SK-N-MC (cell line): Measurements from ENCODE around the gene CAPN12.

ENCODE experiments used
- DNase-seq: peaks from one replicate; pipeline ENCODE4 v3.0.0-alpha.2; 2011; ENCODE audit warnings: low read depth, low spot score
- H3K27ac ChIP-seq: fragments of 200-600 bp; sonication (generic); 2 replicates; pipeline ENCODE4 v1.5.1; 2016; ENCODE audit warnings: mixed run types
- H3K36me3 ChIP-seq: fragments of 200-600 bp; sonication (generic); 2 replicates; pipeline ENCODE4 v1.6.1; 2017; ENCODE audit warnings: antibody characterized with exemption, low read length, mixed read lengths; ENCODE audit not compliant: insufficient read depth
- H3K4me3 ChIP-seq: fragments of 200-600 bp; sonication (generic); 2 replicates; pipeline ENCODE4 v1.5.1; 2016
- H3K9ac ChIP-seq: fragments of 200-600 bp; sonication (generic); 2 replicates; pipeline ENCODE4 v1.8.0; 2017; ENCODE audit warnings: mixed run types, mixed read lengths; ENCODE audit not compliant: insufficient read length
- H3K9me3 ChIP-seq: fragments of 200-600 bp; sonication (generic); 2 replicates; pipeline ENCODE4 v1.6.1; 2017; ENCODE audit warnings: low read depth, mild to moderate bottlenecking, antibody characterized with exemption, low read length, moderate library complexity, mixed read lengths
- EZH2 ChIP-seq: fragments of 200-600 bp; sonication (generic); IDR thresholded peaks from one replicate; pipeline ENCODE4 v1.6.1; 2017; ENCODE audit warnings: antibody characterized with exemption
- FOXP2 ChIP-seq: optimal IDR thresholded peaks from 2 replicates; pipeline ENCODE3; 2011; ENCODE audit warnings: mild to moderate bottlenecking, moderate library complexity; ENCODE audit not compliant: insufficient read depth; ENCODE audit errors: extremely low read length, control extremely low read depth
- POLR2AphosphoS5 ChIP-seq: IDR thresholded peaks from 2 replicates; pipeline ENCODE4 v1.6.1; 2012; ENCODE audit warnings: mild to moderate bottlenecking, low read depth, low read length, borderline replicate concordance

The CAPN12 gene

DNA sequence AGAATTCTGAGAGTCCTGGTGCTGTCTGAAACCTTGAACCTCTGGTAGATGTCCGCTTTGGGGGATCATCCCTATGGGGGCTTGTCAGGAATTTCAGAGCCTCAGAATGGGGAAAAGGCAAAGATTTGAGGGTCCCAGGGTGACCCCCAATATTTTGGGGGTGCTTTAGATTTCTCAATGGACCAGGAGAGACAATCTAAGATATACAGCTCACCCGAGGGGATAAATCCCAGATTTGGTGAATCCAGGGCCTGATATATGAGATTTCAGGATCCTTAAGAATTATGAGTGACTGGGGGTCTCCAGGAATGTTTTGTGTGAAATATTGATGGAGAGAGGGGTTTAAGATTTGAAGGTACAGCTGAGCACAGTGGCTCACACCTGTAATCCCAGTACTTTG lies 3.3 kb downstream of the CAPN12 start:
- no peak overlapping the region for H3K4me3 ChIP-seq
- no peaks in the 10 kb centered on the region for H3K9me3 ChIP-seq
- DNase-seq, result no peak
- H3K36me3 ChIP-seq, result no peaks in the 10 kb centered on the region
- TF ChIP-seq EZH2 (no peak), FOXP2 (no peak), POLR2AphosphoS5 (no peak)
- H3K27ac ChIP-seq, result no peak overlapping the region
- no peak overlapping the region for H3K9ac ChIP-seq

DNA sequence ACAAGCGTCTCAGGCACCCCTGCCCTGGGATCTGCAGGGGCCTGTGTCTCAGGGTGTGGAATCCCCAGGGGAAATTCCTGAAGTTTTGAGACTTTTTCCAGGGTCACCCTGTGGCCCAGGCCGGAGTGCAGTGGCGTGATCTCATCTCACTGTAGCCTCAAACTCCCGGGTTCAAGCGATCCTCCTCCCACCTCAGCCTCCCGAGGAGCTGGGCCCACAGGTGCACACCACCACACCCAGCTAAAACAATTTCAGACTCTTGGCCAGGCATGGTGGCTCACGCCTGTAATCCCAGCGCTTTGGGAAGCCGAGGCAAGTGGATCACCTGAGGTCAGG lies 4.0 kb downstream of the CAPN12 start:
- no peak overlapping the region for H3K27ac ChIP-seq
- no peak overlapping the region for H3K9ac ChIP-seq
- H3K9me3 ChIP-seq, result no peaks in the 10 kb centered on the region
- no peak for TF ChIP-seq FOXP2
- TF ChIP-seq EZH2, result no peak
- no peak for TF ChIP-seq POLR2AphosphoS5
- no peaks in the 10 kb centered on the region for H3K36me3 ChIP-seq
- no peak overlapping the region for H3K4me3 ChIP-seq
- no peak for DNase-seq

DNA sequence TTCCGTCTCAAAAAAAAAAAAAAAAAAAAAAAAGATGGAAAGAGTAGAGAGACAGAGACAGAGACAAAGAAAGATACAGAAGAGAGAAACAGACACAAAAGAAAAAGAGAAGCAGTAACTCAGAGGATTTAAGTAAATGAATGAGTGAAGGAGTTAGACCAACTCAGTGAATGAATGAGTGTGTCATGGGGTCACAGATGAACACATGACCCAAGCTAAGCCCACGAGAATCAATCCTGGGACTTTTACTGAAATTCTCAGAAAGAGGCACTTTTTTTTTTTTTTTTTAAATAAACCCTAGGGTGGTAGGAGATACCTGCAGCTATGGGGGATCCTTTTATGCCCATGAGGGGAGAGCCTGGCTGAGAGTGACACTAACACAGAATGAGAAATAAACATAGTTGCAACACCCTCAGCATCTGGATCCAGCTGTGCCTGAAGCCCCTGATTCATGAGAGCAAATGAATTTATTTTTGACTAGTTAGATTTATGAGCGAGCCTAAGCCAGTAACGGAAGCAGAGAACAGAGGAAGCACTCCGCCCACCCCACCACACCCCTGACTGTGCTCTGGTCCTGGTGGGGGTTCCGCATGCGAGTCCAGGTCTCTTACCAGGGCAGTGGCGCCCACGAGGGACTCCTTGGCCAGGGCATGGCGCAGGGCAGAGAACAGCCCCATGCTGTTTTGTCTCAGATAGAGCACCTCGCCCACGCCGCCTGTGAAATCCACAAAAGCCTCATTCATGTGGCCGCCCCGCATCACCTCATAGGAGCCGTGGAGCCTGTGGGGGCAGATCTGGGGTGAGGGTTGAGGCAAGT lies 4.6 kb downstream of the CAPN12 start:
- H3K36me3 ChIP-seq, result no peaks in the 10 kb centered on the region
- H3K4me3 ChIP-seq, result no peak overlapping the region
- no peak for TF ChIP-seq POLR2AphosphoS5
- TF ChIP-seq EZH2, result no peak
- no peak for TF ChIP-seq FOXP2
- no peak overlapping the region for H3K9ac ChIP-seq
- H3K9me3 ChIP-seq, result no peaks in the 10 kb centered on the region
- no peak overlapping the region for H3K27ac ChIP-seq
- no peak for DNase-seq

DNA sequence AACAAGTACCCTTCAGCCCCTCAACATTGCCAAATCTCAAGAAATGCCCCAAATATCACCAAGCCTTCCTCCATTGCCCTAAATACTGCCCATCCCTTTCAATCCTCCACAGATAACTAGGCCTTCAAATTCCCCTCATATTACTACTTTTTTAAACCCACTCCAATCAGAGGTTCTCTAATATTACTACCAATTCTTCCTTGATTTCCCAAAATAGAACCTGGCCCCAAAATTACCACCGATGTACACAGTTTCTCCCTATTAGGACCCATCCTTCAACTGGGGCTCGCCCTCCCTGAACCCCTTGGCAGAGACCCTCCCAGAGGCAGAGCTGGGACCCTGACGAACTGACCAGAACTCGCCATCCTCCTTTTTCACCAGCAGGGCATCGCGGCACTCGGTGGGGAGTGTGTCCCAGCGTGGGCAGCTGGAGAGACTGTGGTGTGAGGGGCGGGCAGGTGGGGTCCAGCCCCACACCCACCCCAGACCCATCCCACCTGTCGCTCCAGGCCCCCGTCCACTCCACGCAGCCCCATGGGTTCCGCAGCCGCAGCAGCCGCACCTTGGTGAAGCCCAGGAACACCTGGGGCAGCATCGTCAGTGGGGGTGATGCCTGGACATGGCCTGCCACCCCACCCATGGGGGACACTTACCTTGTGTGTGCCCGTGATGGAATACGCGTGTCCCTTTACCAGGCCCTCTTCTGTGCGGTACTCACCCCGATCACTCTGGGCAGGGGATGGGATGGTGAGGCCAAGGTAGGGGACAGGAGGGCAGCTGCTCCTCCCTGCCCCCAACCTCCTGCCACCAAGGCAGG lies 6.1 kb downstream of the CAPN12 start:
- Histone ChIP-seq H3K9ac (no peak overlapping the region), H3K36me3 (no peaks in the 10 kb centered on the region), H3K27ac (no peak overlapping the region), H3K4me3 (no peak overlapping the region), H3K9me3 (no peaks in the 10 kb centered on the region)
- TF ChIP-seq POLR2AphosphoS5 (no peak), FOXP2 (no peak), EZH2 (no peak)
- no peak for DNase-seq

DNA sequence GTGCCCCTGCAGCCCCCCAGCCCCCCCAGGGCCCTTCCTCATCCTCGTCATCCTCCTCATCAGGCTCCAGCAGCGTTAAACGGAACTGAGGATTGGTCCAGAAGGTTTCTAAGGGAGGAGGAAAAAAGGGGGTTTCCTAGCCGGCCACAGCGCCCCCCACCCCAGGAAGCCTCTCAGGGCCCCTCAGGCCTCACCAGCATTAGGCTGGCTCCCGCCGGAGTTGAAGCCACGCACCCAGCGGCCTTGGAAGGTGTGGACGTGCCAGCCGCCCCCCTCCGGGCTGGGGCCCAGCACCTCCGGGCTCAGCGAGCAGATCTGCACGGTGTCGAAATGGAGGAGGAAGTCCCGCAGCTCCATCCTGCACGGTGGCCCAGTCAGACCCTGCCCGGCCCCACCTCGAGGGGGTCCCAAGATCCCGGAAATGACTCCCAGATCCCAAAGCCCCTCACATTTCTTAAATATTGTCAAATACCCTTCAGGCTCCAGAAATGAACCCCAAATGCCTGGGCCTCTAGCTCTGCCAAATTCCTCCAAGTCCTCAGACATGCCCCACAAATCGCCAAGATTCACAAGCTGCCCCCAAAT lies 6.9 kb downstream of the CAPN12 start:
- TF ChIP-seq POLR2AphosphoS5 (no peak), FOXP2 (no peak), EZH2 (no peak)

DNA sequence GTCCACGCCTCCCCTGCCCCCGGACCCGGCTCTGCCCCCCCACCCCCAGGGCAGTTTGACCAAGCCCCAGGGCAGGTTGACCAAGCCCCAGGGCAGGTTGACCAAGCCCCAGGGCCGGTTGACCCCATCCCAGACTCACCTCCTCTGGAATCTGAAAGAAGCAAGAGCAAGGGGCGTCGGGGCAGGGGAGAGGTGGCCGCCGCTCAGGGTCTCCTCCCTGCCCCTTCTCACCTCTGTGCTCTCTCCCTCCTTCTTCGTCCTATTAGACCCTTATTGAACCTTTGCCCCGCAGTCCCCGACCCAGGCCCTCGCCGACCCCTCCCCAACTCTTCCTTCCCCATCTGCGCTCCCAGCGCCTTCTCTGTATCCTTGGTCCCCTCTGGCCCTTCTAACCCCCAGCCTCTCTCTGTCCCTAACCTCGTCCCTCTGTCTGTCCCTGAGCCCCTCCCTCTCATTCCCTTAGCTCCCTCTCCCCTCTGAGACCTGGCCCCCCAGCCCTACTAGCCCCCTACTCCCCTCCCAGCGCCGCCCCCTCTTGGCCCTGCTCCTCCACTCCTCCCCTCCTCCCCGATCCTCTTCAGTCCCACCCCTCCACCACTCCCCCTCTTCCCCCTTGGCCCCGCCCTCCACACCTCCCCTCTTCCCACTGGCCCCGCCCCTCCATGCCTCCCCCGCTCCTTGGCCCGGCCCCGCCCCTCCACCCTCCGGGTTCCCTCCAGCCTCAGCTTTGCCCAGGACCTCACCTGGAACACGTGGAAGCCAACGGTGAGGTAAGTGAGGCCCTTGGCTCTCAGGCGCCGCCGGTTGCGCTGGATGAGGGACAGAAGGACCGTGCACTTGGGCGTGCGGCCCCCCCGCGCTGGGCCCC lies 7.6 kb downstream of the CAPN12 start:
- H3K9ac ChIP-seq, result no peak overlapping the region
- H3K9me3 ChIP-seq, result no peaks in the 10 kb centered on the region
- DNase-seq, result no peak
- H3K36me3 ChIP-seq, result no peaks in the 10 kb centered on the region
- H3K4me3 ChIP-seq, result peak overlapping the region; percentile 70
- H3K27ac ChIP-seq, result no peak overlapping the region
- no peak for TF ChIP-seq FOXP2
- no peak for TF ChIP-seq EZH2
- TF ChIP-seq POLR2AphosphoS5, result no peak

More for the DNA sequence above, 6.9 kb downstream of the CAPN12 start:
- no peaks in the 10 kb centered on the region for H3K9me3 ChIP-seq
- no peaks in the 10 kb centered on the region for H3K36me3 ChIP-seq
- H3K27ac ChIP-seq, result no peak overlapping the region
- no peak overlapping the region for H3K9ac ChIP-seq
- no peak overlapping the region for H3K4me3 ChIP-seq
- no peak for DNase-seq

DNA sequence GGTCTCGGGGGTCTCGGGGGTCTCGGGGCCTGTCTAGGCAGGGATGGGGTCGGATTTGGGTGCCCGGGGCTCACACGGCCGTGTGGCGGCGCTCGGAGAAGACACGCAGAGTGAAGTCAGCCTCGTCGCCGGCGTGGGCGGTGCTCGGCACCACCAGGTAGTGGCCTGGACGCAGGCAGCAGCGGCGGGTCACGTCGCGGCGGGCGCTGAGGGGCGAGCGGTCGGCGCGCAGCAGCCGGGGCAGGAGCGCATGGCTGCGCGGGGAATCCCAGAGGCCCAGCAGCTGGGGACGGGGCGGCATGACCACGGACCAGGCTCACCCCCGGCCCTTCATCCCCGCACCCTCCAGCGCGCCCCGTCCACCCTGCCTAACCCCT lies 8.2 kb downstream of the CAPN12 start:
- Histone ChIP-seq H3K27ac (no peak overlapping the region), H3K9me3 (no peaks in the 10 kb centered on the region), H3K36me3 (no peaks in the 10 kb centered on the region), H3K9ac (no peak overlapping the region), H3K4me3 (peak overlapping the region; percentile 70)
- TF ChIP-seq EZH2 (no peak), POLR2AphosphoS5 (no peak), FOXP2 (no peak)
- DNase-seq, result no peak

DNA sequence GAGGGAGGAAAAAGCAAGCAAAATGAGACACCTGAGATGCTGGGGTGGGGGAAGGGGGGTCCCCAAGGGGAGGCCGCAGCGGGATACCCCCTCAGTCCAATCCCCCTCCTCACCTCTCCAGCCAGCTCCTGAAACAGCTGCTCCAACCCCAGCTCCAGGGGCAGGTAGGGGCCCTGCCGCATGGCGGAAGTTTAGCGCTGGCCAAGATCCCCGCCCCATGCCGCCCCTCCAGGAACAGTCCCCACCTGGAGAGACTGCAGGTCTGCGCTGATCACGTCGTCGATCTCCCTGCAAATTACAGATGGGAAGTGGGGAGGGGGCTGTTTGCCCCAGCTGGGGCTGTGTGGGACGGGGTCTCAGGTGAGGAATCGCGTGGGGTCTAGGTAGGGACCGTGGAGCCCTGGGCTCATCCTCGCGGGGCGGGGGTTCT lies 9.0 kb downstream of the CAPN12 start:
- TF ChIP-seq EZH2 (no peak), FOXP2 (no peak), POLR2AphosphoS5 (no peak)
- DNase-seq, result no peak
- Histone ChIP-seq H3K4me3 (no peak overlapping the region), H3K36me3 (no peaks in the 10 kb centered on the region; the same call in 1 of the 2 replicates), H3K9me3 (no peaks in the 10 kb centered on the region), H3K27ac (no peak overlapping the region), H3K9ac (no peak overlapping the region)
